Activated CD4-positive, alpha-beta T cell treated with anti-CD3 and anti-CD28 coated beads, Interleukin-2, amount 50 U/mL, for 4 hours (primary cell): ENCODE results near the gene WT1.

ENCODE experiments used
- DNase-seq, 2 experiments: peaks; one replicate each; pipeline ENCODE4 v3.0.0-alpha.2; 2020

Gene WT1

DNA sequence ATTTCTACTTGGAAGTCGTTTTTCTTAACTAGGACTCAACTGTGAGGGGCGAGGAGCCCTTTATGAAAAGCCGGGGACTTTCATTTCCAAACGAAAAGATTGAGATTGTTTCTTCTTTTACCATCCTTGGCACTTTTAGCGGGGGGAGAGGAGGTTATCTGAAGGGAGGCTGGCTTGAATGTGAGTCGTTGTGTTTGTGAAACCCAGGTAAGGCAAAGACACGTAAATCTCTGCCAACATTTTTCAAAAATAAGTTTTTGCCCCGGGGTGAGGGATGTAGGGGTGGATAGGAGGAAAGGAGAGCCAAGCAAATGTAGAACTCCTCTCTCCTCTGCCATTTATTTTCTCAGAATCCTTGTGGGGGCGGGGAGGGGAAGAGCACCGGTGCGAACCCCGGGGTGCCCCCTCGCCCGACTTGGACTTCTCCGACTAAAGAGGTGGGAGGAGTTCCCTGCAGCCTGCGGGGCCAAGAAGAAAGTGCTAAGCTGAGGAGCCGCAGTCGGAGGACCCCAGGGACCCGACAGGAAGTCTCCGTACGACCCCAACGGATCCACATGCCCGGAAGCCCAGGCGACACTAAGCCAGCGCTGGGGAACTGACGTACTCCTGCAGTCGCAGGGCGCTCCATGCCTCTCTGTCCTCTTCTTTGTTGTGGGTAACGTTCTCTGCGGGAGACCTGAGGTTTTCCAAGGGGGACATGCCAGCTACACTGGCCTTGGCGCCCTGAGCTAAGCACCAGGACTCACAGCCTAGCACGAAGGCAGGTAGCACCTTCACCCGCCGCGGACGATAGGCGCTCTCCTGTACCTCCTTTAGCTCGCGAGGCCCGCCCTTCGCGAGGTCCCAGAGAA lies 2.4 kb upstream of the WT1 start:
- DNase-seq, result no peak

DNA sequence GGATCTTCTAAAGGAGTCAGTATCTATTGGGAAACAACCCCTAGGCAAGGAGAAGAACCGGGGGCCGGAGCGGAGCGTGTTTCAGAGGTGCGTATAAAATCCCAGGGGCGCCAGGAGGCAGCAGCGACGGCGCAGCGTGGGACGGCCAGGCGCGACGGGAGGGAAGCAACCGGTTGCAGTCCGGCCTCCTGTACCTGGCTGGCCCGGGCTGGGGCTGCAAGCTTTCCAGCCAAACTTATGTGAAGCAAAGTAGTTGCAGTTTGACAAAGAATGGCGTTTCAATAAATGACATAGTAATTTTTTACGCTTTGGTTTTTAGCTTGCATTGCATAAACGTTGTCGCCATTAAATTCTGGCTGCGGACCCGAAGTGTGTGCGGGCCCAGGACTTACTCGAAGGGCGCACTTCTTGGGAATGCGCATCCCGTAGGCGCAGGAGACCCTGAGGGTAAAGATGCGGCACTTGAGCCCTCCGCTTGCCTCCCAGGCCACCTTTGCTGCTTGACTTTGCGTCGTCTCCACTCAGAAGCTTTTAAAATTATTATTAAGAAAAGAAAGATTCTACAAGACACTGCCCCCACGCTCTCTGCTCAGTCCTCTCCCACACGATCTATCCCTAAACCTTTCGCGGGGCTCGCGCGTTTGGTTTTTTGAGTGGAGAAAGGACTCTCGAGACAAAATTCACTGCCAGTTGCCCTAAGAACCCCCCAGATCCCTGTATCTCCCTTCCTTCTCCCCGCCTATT lies 1.6 kb upstream of the WT1 start:
- DNase-seq, result no peak

DNA sequence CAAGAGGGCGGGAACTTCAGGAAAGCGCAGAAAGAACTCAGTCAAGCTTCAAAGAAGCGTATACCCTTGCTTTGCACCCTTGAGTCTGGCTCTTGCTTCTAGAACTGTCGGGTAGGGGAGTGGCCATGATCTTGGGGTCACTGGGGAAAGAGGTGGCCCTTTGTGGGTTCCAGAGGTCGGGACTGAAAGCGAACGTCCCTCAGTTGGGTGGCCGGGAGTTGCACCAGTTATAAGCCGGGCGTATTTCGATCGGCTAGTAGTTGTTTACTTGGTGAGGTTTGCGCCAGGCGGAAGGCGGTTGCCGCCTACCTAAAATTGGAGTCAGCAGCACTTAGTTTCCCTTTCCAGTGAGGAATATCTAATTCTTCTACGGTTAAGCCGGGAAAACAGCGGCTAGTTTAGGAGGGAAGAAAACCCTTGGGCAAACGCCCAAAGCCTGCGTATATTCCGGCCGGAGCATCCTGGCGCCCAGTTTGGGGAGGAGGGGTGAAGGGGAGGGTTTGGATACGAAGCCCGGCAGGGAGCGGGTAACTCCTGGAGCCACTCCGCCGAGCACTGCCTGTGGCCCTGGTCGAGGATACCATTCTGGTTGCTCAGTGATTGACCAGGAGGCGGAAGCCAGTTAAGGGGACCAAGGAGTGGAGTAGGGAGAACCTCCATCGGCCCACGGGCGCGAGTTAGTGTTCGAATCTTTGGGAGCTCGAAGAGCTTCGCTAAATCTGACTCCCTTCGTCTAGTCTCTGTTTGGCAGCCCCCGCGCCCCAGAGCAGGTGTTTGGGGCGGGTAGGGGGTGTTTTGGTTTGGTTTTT lies 807 bp upstream of the WT1 start:
- DNase-seq, result no peak

DNA sequence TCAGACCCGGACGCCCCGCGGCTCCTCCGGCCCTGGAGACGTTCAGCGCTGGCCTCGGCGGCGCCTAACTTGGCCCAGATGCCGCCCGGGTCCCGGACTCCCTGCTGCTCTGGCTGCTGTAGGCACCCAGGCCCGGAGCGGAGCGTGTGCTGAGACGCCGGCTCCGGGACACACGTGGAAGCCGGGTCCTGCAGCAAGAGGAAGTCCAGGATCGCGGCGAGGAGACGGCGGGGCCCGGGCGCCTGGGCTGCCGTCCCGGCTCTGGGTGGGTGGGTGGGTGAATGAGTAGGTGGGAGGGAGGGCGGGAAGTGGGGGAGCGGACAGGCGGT lies 223 bp downstream of the WT1 start:
- DNase-seq, result no peak

DNA sequence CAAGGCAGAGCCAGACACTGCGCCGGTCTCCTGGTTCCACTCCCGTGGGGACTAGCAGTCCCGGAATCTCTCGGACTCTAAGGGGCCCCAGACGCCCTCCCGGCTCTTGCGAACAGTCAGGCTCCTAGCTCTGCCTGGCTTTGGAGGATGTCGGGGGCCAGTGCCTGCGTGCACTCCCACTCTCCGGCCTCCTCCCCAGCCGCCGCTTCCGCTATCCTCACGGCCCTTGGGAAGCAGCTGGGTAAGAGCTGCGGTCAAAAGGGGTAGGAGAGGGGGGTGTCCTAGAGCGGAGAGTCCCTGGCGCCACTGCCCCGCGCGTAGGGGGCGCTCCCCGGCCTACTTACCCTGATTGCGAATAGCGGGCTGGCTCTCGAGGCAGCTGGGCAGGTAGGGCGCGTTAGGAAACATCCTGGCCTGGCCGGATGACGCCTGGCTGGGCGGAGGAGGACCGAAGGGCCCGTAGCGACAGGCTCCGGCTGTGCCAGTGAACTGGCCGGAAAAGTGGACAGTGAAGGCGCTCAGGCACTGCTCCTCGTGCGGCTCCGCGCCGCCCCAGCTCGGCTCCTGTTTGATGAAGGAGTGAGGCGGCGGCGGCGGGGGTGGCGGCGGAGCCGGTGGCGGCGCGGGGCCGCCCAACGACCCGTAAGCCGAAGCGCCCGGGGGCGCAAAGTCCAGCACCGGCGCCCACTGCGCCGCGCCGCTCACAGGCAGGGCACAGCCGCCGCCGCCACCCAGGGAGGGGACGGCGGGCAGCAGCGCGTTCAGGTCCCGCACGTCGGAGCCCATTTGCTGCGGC lies 785 bp downstream of the WT1 start:
- DNase-seq, result no peak

DNA sequence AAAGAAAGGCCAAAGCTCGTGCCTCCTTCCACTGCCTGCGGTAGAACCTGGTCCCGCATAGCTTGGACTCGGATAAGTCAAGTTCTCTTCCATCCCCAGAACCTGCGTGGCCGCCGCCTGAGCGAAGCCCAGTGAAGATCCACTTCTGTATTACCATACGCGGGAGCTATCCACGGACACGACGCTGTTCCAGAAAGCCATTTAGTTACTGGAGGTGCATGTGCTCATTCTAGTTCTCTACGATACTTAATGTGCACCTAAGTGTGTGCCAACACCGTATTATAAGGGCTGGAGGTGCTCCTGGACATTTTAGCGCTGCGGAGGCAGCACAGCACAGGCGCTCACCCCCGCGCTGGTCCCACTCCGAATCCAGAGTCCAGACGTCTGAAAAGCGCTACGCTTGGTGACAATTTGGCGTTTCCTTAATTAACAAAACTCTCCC lies 1.4 kb downstream of the WT1 start:
- DNase-seq, result no peak

DNA sequence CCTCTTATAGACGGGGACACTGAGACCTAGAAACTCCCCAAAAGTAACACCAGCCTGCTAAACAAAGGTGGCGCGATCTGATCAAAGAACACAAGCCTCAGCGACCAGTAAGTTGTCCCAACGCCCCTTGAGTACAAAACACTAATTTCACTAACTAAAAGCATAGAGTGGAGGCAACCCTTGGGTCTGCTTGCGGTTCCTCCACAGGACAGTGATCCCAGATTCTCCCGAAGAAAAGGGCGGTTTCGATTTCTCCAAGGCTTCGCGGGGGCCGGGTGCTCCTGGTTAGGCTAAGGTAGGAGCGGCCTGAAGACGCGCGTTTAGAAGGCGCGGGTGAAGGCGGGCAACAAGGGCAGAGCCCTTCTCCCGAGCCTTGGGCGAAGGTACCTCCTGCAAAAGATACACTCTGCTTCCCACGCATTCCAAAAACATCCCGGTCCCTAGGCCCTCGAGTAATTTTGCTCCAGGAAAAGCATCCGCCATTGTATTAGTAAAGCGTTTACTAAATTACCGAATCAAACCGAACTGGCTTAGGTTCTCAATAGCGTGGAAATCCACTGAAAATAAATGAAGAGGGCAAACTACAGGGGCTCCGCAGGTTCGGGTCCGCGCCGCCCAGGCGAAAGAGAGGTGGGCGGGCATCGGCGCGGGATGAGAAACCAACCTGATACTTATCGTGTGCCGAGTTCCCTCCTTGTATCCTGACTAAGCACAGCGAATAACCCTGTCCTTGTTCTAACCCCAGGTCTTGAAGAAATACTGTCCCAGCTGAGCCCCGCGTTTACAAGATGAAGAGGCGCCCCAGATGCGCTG lies 2.0 kb downstream of the WT1 start:
- no peak for DNase-seq

DNA sequence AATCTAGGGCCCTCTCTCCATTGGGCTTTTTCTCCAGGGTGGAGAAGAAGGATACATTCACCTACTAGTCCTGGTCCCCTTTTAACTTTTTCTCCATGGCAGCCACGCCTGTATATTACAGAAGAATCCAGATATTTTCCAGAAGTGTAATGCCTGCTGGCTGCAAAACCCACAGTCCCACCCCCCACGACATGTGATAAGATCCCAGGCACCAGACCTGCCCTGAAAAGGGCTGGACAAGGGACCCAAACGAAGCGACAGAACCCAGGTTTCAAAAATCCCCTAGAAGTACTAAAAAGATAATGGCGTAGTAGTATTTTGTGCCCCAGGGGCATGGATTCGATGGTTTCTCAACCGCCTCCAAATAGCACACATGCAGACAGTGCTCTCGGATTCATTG lies 2.8 kb downstream of the WT1 start:
- no peak for DNase-seq

DNA sequence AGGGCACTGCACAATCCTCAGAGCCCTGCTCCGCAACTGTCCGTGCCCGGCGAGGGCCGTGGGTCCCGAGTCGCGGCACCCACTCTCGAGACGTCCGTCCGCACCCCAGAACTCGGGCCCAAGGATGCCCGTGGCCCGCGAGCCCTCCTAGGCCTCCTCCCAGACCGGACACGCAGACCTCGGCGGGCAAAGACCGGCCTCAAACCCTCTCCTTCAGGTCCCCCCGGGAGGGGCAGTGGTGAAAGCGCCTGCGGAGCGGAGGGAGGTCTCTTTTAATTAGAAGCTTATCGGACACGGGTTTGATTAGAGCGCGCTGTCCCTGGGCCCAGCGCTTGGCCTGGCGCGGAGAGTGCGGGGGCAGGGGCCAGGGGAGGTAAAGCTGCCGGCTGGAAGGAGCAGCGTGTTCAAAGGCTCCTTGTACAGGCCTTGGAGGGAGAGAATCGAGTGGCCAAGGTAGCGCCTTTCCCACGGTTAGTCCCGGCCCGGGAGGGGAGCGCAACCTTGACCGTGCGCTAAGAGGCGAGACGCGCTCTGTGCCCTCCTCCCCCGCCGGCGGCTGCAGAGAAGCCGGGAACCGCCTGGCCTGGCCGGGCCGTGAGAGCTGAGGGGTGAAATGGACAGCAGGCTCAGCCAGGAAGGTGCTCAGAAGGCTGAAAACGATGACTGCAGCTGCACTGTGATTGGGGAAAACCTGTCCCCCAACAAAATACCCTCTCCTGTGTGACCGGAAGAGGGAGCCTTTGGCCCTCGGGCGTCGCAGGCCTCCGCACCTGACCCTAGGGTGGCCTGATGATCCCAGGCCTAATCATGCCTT lies 4.6 kb downstream of the WT1 start:
- DNase-seq, result no peak

DNA sequence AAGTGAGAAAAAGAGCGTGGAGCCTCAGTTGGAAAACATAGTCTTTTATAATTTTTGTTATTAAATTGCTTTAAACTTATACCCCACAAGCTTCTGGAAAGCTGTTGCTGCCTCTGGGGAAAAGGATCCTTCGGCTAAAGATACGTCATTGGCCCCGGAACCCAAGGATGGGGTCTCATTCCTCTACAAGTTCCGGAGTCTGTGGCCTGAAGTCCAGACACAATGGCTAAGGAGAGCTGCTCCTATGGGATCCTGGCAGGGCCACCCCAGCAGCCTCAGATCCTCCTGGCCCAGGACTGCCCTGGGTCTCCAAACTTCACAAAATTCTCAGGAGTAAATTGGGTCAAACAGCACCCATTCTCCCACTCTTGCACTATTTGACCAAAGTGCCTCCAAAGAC lies 5.9 kb downstream of the WT1 start:
- DNase-seq, result no peak

DNA sequence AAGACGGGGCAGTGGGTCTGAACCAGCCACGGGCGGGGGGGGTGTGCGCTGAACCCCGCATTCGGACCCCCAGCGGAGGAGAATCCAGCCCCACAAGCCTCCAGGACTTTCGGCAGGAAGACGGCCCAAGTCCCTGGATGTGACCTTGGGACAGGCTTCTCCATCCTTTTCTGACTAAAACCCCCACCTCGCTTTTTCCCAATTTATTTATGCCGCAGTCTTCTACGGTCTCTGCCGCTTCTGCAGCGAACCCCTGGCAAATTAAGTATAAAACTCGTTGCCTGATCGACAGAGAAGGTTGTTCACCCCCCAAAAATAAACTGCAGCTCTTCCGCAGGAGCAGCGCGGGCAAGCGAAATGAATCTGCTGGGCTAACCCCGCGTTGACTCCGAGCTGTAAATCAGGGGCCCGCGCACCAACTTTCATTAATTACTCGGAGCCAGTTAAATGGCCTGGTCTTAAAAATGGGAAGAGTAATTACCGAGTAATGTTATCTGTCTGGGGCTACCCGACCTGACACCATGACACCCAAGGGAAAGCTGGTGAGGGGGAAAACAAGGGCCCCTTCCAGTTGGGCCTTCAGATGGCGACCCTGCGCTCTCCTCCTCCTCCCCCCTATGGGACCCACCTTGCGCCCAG lies 6.6 kb downstream of the WT1 start:
- DNase-seq, result no peak

DNA sequence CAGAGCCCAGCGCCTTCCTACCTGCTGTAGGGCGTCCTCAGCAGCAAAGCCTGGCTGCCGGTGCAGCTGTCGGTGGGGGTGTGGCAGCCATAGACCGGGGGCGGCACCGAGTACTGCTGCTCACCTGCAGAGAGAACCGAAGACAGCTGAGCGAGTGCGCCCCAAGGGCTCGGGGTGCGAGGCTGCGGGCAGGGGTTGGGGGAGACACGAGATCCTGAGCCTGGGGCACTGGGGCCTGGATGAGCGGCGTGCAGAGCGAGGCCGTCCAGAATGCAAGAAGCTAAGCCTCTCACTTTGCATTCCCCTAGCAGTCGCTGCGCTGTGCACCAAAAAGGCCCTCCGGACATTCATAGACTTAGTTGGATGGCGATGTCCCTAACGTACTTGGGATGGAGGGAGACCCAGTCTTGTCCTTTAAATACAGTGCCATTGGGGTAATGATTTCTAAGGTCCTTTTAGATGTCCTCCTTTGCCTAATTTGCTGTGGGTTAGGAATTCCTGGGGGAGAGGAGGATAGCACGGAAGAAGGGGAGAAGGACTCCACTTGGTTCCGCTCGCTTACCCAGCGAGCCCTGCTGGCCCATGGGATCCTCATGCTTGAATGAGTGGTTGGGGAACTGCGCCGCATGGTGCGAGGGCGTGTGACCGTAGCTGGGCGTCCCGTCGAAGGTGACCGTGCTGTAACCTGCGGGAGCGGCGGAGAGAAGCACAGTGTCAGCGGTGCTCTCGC lies 7.2 kb downstream of the WT1 start:
- no peak for DNase-seq

DNA sequence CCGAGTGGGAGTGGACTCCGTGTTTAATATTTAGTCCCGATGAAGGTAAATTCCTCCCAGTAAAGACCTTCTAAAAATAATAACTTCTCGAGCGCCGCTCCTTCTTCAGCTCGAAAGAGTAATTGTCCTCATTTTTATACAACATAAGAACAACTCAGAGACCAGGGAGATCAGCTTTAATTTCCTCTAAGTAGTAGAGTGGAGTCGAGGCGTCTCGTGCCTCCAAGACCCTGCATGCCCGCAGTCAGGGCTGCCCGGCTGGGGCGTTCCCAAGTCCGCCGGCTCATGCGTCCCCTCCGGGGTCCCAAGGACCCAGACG lies 7.8 kb downstream of the WT1 start:
- no peak for DNase-seq

DNA sequence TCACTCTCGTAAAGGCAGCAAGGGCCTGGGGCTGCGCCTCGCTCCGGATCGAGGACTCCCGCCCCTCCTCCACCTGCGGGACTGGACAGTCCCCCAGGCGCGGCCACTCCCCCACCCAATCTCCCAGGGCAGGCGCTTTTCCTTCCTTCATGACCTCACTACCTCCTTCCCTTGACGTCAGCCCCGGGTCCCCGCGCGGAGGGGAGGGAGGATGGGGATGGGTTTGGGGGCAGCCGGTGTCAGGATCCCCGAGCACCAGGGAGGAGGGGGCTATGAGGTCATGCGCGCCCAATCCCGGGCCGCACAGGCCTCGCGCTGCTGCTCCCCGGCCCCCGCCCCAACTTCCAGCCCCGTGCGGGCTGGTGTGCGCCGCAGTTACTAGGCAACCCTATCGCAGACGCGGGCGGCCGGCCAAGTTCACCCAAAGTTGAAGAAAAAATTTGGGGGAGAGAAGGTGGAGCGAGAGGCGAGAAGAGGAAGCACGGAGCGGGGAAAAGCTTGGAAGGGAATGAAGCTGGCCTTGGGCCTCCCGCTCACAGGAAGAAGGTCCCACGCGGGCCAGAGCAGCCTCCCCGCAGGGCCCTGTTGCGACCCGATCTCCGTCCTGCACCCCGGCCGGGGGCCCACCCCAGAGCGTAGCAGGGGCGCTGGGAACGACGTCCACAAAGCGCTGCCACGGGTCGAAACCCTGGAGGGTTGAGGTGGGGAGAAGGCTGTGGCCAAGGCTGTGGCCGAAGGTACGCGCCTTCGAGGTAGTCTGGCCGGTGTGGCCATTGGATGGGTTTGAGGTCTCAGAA lies 8.3 kb downstream of the WT1 start:
- no peak for DNase-seq

DNA sequence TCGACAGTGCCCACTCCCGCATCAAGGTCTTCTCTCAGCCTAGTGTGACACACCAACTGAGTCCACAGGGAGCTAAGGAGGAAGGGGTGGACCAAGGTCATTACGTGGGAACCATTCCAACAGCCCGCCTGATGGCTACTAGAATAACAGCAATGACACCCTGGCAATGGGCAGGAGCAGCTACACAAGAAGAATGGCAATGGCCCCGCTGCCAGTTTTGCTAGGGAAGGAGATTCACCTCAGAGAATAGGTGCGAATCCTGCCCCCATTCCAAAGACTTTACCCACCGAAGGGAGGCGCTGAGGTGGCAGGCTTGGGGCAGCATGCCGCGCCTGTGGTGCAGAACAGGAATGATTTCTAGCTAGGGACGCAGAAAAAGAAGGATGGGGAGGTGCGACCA lies 9.1 kb downstream of the WT1 start:
- DNase-seq, result no peak

DNA sequence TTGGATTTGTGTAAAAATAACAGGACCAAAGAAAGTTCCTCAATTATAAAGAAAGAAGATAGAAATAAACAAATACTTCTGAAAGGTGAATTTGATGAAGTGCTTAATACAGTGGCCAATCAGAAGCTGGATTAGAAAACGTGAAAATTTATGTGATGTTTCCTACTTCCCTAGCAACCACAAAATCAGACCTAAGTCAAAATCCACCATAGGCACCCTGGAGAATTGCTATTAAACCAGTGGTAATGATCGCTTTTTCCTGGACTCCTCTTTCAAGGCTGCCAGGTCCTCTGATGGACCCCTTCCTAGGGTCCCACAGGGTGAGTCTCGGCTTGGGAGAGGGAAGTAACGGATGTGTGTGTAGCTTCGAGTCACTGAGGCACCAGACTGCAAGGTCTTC lies 9.6 kb downstream of the WT1 start:
- DNase-seq, result no peak

DNA sequence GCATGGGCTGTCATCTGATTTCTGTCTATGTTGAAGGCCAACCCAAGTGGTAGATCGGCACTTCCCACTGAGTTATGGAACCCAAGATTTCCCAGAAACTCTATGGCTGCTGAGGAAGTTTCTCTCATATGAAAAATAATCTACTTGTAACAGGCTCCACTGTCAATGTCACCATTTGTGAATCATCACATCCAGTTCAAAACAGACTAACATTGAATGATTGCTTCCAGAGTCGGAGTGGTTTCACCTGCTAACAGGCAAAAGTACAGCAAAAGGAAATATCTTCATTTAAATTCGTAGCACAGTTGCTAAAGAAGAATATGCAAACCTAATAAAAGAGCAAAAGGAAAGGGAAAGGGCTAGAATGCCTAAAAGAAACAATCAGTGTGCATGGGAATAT lies 12.8 kb downstream of the WT1 start:
- DNase-seq, result no peak

DNA sequence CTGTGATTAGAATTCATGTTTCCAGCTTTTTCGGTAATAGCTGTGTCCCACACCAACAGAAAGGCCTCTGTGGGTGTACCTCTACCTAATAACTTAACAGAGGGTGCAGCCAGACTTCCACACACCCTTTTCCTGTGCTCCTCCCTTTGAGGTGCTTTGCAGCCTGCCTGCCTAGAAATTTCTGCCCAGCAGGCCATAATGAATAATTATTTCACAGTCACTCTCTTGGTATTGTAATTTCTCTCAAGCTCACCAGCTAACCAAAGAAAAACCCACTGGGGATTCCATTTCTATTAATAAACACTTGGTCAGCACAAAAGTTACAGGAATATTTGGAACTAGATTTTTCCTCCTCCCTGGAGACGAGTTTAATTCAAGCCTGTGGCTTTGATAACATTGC lies 13.3 kb downstream of the WT1 start:
- DNase-seq, result no peak
